ENCODE results near the gene RBM17.
A peak's percentile ranks its signal among the peaks of the same experiment; 100 is the strongest.

- peak; percentile 75 for TF ChIP-seq POLR2AphosphoS5 (IDR thresholded peaks at IDR 0.05; ENCODE audit: borderline replicate concordance, low read depth, low read length)
- TF ChIP-seq EZH2 (IDR thresholded peaks at IDR 0.05): no peak
- TF ChIP-seq FOXP2 (optimal IDR thresholded peaks at IDR 0.05; ENCODE audit: control extremely low read depth, extremely low read length, insufficient read depth): no peak
These were observed 74.8 kb downstream of the RBM17 start for GRCh38 chr10:6163364-6164270.

All from SK-N-MC (cell line).